BE2C (cell line): ENCODE measurements around the gene RACGAP1.

Source experiments
- DNase-seq: peaks from one replicate; pipeline ENCODE4 v3.0.0-alpha.2; 2020
- H3K27me3 ChIP-seq: fragments of 250-450 bp; sonication (Bioruptor Pico); 2 replicates; pipeline ENCODE4 v1.5.1; 2020; ENCODE audit warnings: mild to moderate bottlenecking
- H3K36me3 ChIP-seq: fragments of 250-450 bp; sonication (Bioruptor Pico); 2 replicates; pipeline ENCODE4 v1.5.1; 2020; ENCODE audit warnings: mild to moderate bottlenecking
- H3K4me1 ChIP-seq: fragments of 250-450 bp; sonication (Bioruptor Pico); 2 replicates; pipeline ENCODE4 v1.5.1; 2020
- H3K4me3 ChIP-seq: 2 replicates; pipeline ENCODE4 v1.5.1; 2011; ENCODE audit warnings: low read depth, low read length
- H3K9me3 ChIP-seq: fragments of 250-450 bp; sonication (Bioruptor Pico); 2 replicates; pipeline ENCODE4 v1.5.1; 2020
- TF ChIP-seq, protein P1 (sequence below): IDR thresholded peaks from 2 replicates; pipeline ENCODE4 v1.5.1; 2012; ENCODE audit warnings: mild to moderate bottlenecking, low read depth, low read length

RACGAP1 gene

DNA sequence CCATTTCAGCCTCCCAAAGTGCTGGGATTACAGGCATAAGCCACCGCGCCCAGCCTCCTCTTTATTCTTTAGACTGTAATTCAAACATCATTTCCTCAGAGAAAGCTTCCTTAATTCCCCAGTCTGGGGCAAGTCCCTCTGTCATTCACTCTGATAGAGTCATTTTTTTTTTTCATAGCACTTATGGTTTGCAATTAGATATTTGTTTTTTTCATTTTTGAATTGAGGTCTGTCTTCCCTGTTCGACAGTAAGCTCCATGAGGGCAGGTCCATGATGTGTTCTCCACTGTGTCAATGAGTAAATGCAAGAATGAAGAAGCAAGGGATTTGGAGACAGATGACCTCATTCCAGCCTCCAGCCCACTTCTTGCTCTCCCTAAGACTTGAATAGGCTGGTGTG, 44.2 kb upstream of the RACGAP1 start:
- Histone ChIP-seq H3K4me3 (no peak overlapping the region), H3K9me3 (no peaks in the 10 kb centered on the region), H3K4me1 (peaks cover 6% of the 10 kb centered on the region), H3K27me3 (no peaks in the 10 kb centered on the region), H3K36me3 (peaks cover 32% of the 10 kb centered on the region)
- TF ChIP-seq, protein P1, sequence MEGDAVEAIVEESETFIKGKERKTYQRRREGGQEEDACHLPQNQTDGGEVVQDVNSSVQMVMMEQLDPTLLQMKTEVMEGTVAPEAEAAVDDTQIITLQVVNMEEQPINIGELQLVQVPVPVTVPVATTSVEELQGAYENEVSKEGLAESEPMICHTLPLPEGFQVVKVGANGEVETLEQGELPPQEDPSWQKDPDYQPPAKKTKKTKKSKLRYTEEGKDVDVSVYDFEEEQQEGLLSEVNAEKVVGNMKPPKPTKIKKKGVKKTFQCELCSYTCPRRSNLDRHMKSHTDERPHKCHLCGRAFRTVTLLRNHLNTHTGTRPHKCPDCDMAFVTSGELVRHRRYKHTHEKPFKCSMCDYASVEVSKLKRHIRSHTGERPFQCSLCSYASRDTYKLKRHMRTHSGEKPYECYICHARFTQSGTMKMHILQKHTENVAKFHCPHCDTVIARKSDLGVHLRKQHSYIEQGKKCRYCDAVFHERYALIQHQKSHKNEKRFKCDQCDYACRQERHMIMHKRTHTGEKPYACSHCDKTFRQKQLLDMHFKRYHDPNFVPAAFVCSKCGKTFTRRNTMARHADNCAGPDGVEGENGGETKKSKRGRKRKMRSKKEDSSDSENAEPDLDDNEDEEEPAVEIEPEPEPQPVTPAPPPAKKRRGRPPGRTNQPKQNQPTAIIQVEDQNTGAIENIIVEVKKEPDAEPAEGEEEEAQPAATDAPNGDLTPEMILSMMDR: no peak
- DNase-seq: no peak

DNA sequence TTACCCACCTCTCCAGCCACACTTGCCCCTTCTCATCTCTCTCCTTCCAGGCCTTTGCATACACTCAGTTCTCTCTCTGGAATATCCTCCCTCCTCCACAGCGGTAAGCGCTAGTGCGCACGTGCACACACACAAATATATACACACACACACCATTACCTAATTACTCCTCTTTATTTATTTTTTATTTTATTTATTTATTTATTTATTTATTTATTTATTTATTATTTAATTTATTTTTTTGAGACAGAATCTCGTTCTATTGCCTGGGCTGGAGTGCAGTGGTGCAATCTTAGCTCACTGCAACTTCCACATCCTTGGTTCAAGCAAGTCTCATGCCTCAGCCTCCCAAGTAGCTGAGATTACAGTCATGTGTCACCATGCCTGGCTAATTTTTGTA, 43.8 kb upstream of the RACGAP1 start:
- peaks cover 35% of the 10 kb centered on the region for H3K36me3 ChIP-seq
- H3K4me1 ChIP-seq: peaks cover 6% of the 10 kb centered on the region
- H3K4me3 ChIP-seq: no peak overlapping the region
- H3K27me3 ChIP-seq: no peaks in the 10 kb centered on the region
- TF ChIP-seq, protein P1: no peak
- no peak for DNase-seq
- no peaks in the 10 kb centered on the region for H3K9me3 ChIP-seq

DNA sequence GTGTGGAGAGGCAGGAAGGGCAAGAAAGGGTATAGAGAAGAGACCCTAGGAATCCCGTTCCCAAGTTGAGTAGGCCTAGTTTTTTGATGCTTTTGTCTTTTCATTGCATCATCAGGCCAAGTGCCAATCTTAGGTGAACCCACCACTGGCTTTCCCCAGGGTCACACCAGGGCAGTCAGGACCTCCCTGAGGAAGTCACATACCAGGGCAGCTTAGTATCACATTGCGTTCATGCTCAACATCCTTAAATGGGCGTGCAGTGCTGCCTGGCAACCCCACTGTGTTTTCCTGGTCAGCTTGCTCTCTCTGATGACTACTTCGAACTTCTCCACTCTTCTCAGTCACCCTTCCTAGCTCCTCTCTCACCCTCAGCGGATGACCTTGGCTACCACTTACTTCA, 41.1 kb upstream of the RACGAP1 start:
- Histone ChIP-seq H3K36me3 (peaks cover 58% of the 10 kb centered on the region), H3K4me1 (peaks cover 6% of the 10 kb centered on the region), H3K4me3 (no peak overlapping the region), H3K9me3 (no peaks in the 10 kb centered on the region), H3K27me3 (no peaks in the 10 kb centered on the region)
- no peak for DNase-seq
- TF ChIP-seq, protein P1: no peak

DNA sequence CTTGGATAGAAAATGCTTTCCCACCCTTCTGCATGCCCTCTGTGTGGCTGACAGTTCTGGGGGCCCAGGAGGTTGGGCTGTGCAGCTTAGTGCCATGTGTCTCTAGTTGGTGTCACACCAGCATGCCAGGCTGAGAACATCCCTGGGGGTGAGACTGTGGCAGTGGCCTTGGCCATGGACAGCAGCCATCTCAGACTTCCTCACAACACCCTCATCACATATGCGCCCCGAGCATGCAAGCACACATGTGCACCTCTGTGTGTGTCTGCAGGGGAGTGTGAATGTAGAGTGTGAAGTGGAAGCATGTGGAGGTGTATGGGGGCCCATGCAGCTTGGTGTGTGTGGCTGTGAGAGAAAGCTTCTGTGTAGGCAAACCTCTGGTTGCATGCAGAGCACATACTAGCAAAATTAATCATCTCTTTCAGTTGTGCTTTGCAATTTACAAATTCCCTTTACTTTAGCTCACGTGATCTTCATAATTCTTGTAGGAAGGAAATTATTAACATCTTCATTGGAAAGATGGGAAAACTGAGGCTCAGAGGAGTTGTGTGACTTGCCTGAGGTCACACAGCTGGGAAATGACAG, 40.5 kb upstream of the RACGAP1 start:
- Histone ChIP-seq H3K27me3 (no peaks in the 10 kb centered on the region), H3K36me3 (peaks cover 61% of the 10 kb centered on the region), H3K4me3 (no peak overlapping the region), H3K4me1 (peaks cover 6% of the 10 kb centered on the region), H3K9me3 (no peaks in the 10 kb centered on the region)
- no peak for DNase-seq
- TF ChIP-seq, protein P1: no peak

DNA sequence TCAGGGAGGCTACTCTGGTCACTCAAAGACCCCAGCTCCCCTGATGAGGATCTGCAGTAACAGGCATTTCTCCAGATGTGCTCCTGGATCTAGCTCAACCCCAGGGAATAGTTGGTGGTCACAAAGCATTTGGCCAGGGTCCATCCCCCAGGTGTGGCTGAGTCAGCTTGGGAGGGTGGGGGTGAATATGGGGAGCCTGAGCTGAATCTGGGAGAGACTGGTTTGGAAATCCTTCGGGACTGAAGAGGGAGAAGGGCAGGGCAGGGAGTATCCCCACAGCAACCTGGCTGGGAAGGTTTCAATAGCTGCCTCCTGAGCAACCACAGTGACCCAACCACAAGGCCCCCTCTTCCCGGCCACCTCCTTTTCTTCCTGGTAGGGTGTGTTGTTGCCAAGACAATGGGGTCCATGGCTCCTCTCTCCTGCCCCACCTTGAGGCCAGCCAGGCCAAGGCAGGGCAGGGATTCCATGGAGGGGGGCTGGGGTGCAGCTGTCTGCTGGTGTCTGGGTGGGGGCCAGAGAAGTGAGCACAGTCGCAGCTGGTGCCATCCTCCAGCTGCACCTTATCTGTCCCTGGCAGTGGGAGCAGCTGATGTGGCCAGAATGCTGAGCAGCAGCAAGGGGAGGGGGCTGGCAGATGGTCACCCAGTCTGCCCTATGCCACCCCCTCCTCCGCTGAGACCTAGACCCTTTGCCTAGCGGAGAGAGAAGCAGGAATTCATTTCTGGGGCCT, 37.6 kb upstream of the RACGAP1 start:
- H3K36me3 ChIP-seq: peaks cover 58% of the 10 kb centered on the region
- DNase-seq: peak; percentile 35
- H3K4me1 ChIP-seq: no peaks in the 10 kb centered on the region
- H3K27me3 ChIP-seq: no peaks in the 10 kb centered on the region
- H3K9me3 ChIP-seq: no peaks in the 10 kb centered on the region
- TF ChIP-seq, protein P1: no peak
- H3K4me3 ChIP-seq: no peak overlapping the region
